Liver (tissue), 9 donors: ENCODE results near the gene SRRD. TPM values are rescaled to one million over a fixed set of nuclear protein-coding genes. Genes with fewer than 3 reads are reported as not detected.

ENCODE experiments used
- DNase-seq: peaks from one replicate; pipeline ENCODE4 v3.0.0-alpha.2; 2017; ENCODE audit warnings: low spot score
- H3K27ac ChIP-seq, 2 donors: one replicate each; pipeline ENCODE4 v1.7.0; 2013; ENCODE audit warnings: inconsistent platforms in 2 of 2, low read length in 2 of 2, control low read depth in 1 of 2, low read depth in 1 of 2, mild to moderate bottlenecking in 1 of 2
- H3K27me3 ChIP-seq, 4 donors: one replicate each; pipeline versions ENCODE4 v1.6.1 to v1.7.0; 2013; ENCODE audit warnings: low read length in 3 of 4, inconsistent platforms in 1 of 4, mild to moderate bottlenecking in 1 of 4, moderate library complexity in 1 of 4; ENCODE audit not compliant: control insufficient read depth in 4 of 4, insufficient read depth in 4 of 4
- H3K36me3 ChIP-seq, 4 donors: one replicate each; pipeline versions ENCODE4 v1.6.1 to v1.7.0; 2013; ENCODE audit warnings: low read length in 3 of 4, mild to moderate bottlenecking in 3 of 4, low read depth in 1 of 4, moderate library complexity in 1 of 4; ENCODE audit not compliant: control insufficient read depth in 4 of 4, insufficient read depth in 3 of 4
- H3K4me1 ChIP-seq, 4 donors: one replicate each; pipeline versions ENCODE4 v1.6.1 to v1.7.0; 2013; ENCODE audit warnings: low read length in 3 of 4, mild to moderate bottlenecking in 3 of 4, moderate library complexity in 1 of 4; ENCODE audit not compliant: control insufficient read depth in 4 of 4, insufficient read depth in 4 of 4
- H3K4me3 ChIP-seq, 3 donors: one replicate each; pipeline versions ENCODE4 v1.6.1 to v1.7.0; 2013; ENCODE audit warnings: low read length in 3 of 3, control low read depth in 1 of 3, low read depth in 1 of 3, mild to moderate bottlenecking in 1 of 3
- H3K9ac ChIP-seq, 2 donors: one replicate each; pipeline ENCODE4 v1.7.0; 2013; ENCODE audit warnings: low read length in 2 of 2, mild to moderate bottlenecking in 2 of 2, moderate library complexity in 2 of 2, control low read depth in 1 of 2, low read depth in 1 of 2
- H3K9me3 ChIP-seq, 4 donors: one replicate each; pipeline versions ENCODE4 v1.6.1 to v1.7.0; 2013; ENCODE audit warnings: low read length in 3 of 4; ENCODE audit not compliant: control insufficient read depth in 4 of 4
- EGR1 ChIP-seq, 2 donors: IDR thresholded peaks; 2 replicates each; pipeline ENCODE4 v1.6.1; 2016 to 2018; ENCODE audit warnings: antibody characterized with exemption in 2 of 2, low read depth in 2 of 2
- FOXA1 ChIP-seq: IDR thresholded peaks from 2 replicates; pipeline ENCODE4 v1.6.1; 2016; ENCODE audit warnings: antibody characterized with exemption
- FOXA2 ChIP-seq: IDR thresholded peaks from 2 replicates; pipeline ENCODE4 v1.6.1; 2016; ENCODE audit warnings: antibody characterized with exemption
- GABPA ChIP-seq, 2 donors: IDR thresholded peaks in 1 of 2; conservative IDR thresholded peaks in 1 of 2; 2 replicates each; pipeline ENCODE4 v1.6.1; 2016; ENCODE audit warnings: antibody characterized with exemption in 2 of 2, mild to moderate bottlenecking in 1 of 2, moderate library complexity in 1 of 2
- HNF4A ChIP-seq, 2 donors: conservative IDR thresholded peaks; 2 replicates each; pipeline ENCODE4 v1.6.1; 2016; ENCODE audit warnings: antibody characterized with exemption in 2 of 2, mild to moderate bottlenecking in 2 of 2
- HNF4G ChIP-seq: IDR thresholded peaks from 2 replicates; pipeline ENCODE4 v1.6.1; 2016; ENCODE audit warnings: antibody characterized with exemption
- JUND ChIP-seq, 2 donors: IDR thresholded peaks; 2 replicates each; pipeline ENCODE4 v1.6.1; 2016; ENCODE audit warnings: antibody characterized with exemption in 2 of 2
- NR2F2 ChIP-seq: IDR thresholded peaks from 2 replicates; pipeline ENCODE4 v1.6.1; 2016; ENCODE audit warnings: antibody characterized with exemption
- RAD21 ChIP-seq, 2 donors: IDR thresholded peaks; 2 replicates each; pipeline ENCODE4 v1.6.1; 2016; ENCODE audit warnings: antibody characterized with exemption in 2 of 2, mild to moderate bottlenecking in 2 of 2
- RXRA ChIP-seq, 2 donors: IDR thresholded peaks; 2 replicates each; pipeline ENCODE4 v1.6.1; 2017 to 2018; ENCODE audit warnings: antibody characterized with exemption in 2 of 2, mild to moderate bottlenecking in 1 of 2
- SP1 ChIP-seq: IDR thresholded peaks from 2 replicates; pipeline ENCODE4 v1.6.1; 2018; ENCODE audit warnings: antibody characterized with exemption, mild to moderate bottlenecking
- TAF1 ChIP-seq: conservative IDR thresholded peaks from 2 replicates; pipeline ENCODE4 v1.6.1; 2016; ENCODE audit warnings: antibody characterized with exemption, mild to moderate bottlenecking
- YY1 ChIP-seq: IDR thresholded peaks from 2 replicates; pipeline ENCODE4 v1.6.1; 2016; ENCODE audit warnings: antibody characterized with exemption, mild to moderate bottlenecking
- WGBS: extraction: QIAGEN DNeasy Blood & Tissue Kit; methylation state at CpG from one replicate; pipeline ENCODE4 v1.1.7; 2013; 5-methylcytosine and 5-hydroxymethylcytosine counted together
- polyA plus RNA-seq, 2 donors: library from polyadenylated mRNA; stranded (reverse) in 1 of 2; unstranded in 1 of 2; fragments of 200-250 nt in 1 of 2; fragments of >200 nt in 1 of 2; fragmentation: Nextera tagmentation in 1 of 2; extraction: Ambion mirVana in 1 of 2; gene quantifications; one replicate each; pipeline versions ENCODE4 v1.2.1 to v1.2.3, GENCODE V29; 2013 to 2015
- total RNA-seq, 2 donors: library from RNA; depleted of rRNA; stranded (reverse); fragments of >200 nt; gene quantifications; one replicate each; pipeline ENCODE4 v1.2.3, GENCODE V29; 2014
- TF ChIP-seq, protein P1 (sequence below): IDR thresholded peaks from 2 replicates; pipeline ENCODE4 v1.6.1; 2016; ENCODE audit warnings: antibody characterized with exemption
- TF ChIP-seq, protein P2 (sequence below): IDR thresholded peaks from 2 replicates; pipeline ENCODE4 v1.6.1; 2016; ENCODE audit warnings: antibody characterized with exemption, mild to moderate bottlenecking
- TF ChIP-seq, protein P3 (sequence below): IDR thresholded peaks from 2 replicates; pipeline ENCODE4 v1.6.1; 2016; ENCODE audit warnings: antibody characterized with exemption
- TF ChIP-seq, protein P4 (sequence below): IDR thresholded peaks from 2 replicates; pipeline ENCODE4 v1.6.1; 2016; ENCODE audit warnings: antibody characterized with exemption
- TF ChIP-seq, protein P5 (sequence below): fragments of 150-350 bp; IDR thresholded peaks from 2 replicates; pipeline ENCODE4 v1.5.1; 2017; ENCODE audit warnings: improper control_type of control experiment, low read depth, low read length; ENCODE audit not compliant: missing input control
- donor health status: healthy.
- donor health status: healthy.
- donor health status: healthy.
- donor health status: healthy.
- donor health status: healthy.

The SRRD gene
- total and polyA plus RNA-seq, 4 donors = 8.7 to 18.6 (median 13.6) TPM

DNA sequence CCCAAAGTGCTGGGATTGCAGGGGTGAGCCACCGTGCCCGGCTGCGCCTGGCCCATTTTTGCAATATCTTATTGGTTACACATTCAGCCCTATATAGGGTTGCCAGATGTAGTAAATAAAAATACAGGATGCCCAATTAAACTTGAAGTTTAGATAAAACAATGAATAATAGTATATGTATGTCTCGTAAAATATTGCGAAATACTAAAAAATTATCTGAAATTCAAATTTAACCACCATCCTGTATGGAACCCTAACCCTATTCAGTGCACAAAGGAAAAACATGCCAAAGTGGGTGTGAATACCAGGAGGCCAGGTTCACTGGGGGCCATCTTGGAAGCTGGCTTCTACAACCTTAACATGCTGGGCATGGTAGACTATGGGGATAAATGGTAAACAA, 33.8 kb downstream of the SRRD start:
- H3K9ac ChIP-seq = no peak overlapping the region
- H3K4me1 ChIP-seq = peaks cover 5 to 34% (median 23%) of the 10 kb centered on the region in 4 donors
- 94% methylated on average over 5 of the region's 5 CpGs for WGBS
- no peaks in the 10 kb centered on the region for H3K36me3 ChIP-seq
- H3K9me3 ChIP-seq = no peaks in the 10 kb centered on the region
- H3K27me3 ChIP-seq = no peaks in the 10 kb centered on the region
- H3K4me3 ChIP-seq = no peak overlapping the region
- DNase-seq = no peak
- H3K27ac ChIP-seq = peak overlapping the region; percentile 93 to 98
- TF ChIP-seq HNF4A (conservative IDR thresholded peaks at IDR 0.05) (no peak), NR2F2 (no peak), TAF1 (no peak), YY1 (no peak), FOXA2 (no peak), FOXA1 (no peak), RAD21 (IDR thresholded peaks at IDR 0.05) (no peak), RXRA (IDR thresholded peaks at IDR 0.05) (no peak), GABPA (IDR thresholded peaks at IDR 0.05 in 1 of 2, conservative IDR thresholded peaks at IDR 0.05 in 1 of 2) (no peak), EGR1 (IDR thresholded peaks at IDR 0.05; ENCODE audit: low read depth in 2 of 2) (no peak), SP1 (no peak), HNF4G (no peak), JUND (IDR thresholded peaks at IDR 0.05) (no peak)
- TF ChIP-seq, protein P1, sequence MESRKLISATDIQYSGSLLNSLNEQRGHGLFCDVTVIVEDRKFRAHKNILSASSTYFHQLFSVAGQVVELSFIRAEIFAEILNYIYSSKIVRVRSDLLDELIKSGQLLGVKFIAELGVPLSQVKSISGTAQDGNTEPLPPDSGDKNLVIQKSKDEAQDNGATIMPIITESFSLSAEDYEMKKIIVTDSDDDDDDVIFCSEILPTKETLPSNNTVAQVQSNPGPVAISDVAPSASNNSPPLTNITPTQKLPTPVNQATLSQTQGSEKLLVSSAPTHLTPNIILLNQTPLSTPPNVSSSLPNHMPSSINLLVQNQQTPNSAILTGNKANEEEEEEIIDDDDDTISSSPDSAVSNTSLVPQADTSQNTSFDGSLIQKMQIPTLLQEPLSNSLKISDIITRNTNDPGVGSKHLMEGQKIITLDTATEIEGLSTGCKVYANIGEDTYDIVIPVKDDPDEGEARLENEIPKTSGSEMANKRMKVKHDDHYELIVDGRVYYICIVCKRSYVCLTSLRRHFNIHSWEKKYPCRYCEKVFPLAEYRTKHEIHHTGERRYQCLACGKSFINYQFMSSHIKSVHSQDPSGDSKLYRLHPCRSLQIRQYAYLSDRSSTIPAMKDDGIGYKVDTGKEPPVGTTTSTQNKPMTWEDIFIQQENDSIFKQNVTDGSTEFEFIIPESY = no peak
- TF ChIP-seq, protein P2, sequence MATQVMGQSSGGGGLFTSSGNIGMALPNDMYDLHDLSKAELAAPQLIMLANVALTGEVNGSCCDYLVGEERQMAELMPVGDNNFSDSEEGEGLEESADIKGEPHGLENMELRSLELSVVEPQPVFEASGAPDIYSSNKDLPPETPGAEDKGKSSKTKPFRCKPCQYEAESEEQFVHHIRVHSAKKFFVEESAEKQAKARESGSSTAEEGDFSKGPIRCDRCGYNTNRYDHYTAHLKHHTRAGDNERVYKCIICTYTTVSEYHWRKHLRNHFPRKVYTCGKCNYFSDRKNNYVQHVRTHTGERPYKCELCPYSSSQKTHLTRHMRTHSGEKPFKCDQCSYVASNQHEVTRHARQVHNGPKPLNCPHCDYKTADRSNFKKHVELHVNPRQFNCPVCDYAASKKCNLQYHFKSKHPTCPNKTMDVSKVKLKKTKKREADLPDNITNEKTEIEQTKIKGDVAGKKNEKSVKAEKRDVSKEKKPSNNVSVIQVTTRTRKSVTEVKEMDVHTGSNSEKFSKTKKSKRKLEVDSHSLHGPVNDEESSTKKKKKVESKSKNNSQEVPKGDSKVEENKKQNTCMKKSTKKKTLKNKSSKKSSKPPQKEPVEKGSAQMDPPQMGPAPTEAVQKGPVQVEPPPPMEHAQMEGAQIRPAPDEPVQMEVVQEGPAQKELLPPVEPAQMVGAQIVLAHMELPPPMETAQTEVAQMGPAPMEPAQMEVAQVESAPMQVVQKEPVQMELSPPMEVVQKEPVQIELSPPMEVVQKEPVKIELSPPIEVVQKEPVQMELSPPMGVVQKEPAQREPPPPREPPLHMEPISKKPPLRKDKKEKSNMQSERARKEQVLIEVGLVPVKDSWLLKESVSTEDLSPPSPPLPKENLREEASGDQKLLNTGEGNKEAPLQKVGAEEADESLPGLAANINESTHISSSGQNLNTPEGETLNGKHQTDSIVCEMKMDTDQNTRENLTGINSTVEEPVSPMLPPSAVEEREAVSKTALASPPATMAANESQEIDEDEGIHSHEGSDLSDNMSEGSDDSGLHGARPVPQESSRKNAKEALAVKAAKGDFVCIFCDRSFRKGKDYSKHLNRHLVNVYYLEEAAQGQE = no peak
- TF ChIP-seq, protein P3, sequence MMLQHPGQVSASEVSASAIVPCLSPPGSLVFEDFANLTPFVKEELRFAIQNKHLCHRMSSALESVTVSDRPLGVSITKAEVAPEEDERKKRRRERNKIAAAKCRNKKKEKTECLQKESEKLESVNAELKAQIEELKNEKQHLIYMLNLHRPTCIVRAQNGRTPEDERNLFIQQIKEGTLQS = no peak
- TF ChIP-seq, protein P4, sequence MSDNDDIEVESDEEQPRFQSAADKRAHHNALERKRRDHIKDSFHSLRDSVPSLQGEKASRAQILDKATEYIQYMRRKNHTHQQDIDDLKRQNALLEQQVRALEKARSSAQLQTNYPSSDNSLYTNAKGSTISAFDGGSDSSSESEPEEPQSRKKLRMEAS = no peak
- TF ChIP-seq, protein P5, sequence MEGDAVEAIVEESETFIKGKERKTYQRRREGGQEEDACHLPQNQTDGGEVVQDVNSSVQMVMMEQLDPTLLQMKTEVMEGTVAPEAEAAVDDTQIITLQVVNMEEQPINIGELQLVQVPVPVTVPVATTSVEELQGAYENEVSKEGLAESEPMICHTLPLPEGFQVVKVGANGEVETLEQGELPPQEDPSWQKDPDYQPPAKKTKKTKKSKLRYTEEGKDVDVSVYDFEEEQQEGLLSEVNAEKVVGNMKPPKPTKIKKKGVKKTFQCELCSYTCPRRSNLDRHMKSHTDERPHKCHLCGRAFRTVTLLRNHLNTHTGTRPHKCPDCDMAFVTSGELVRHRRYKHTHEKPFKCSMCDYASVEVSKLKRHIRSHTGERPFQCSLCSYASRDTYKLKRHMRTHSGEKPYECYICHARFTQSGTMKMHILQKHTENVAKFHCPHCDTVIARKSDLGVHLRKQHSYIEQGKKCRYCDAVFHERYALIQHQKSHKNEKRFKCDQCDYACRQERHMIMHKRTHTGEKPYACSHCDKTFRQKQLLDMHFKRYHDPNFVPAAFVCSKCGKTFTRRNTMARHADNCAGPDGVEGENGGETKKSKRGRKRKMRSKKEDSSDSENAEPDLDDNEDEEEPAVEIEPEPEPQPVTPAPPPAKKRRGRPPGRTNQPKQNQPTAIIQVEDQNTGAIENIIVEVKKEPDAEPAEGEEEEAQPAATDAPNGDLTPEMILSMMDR = no peak
